HG02973 (cell line): ENCODE data around the gene PPP1R9A.
A peak's percentile ranks its signal among the peaks of the same experiment; 100 is the strongest.

Experiments
- ATAC-seq: cut with Tn5 transposase; IDR thresholded peaks from one replicate; pipeline ENCODE4 v1.9.1; 2021; ENCODE audit warnings: moderate library complexity; ENCODE audit not compliant: unreplicated experiment

PPP1R9A gene

GRCh38 chr7:95304990-95305389 is 397.6 kb downstream of the PPP1R9A start:
- no peak for ATAC-seq

GRCh38 chr7:95309951-95310350 is 402.6 kb downstream of the PPP1R9A start:
- ATAC-seq = no peak

- no peak for ATAC-seq
Observed at GRCh38 chr7:95311389-95311788, 404.0 kb downstream of the PPP1R9A start.

GRCh38 chr7:95312561-95312960 is 405.2 kb downstream of the PPP1R9A start:
- no peak for ATAC-seq

- peak; percentile 78 for ATAC-seq
Observed at GRCh38 chr7:95316588-95316987, 409.2 kb downstream of the PPP1R9A start.

GRCh38 chr7:95317546-95317945 is 410.2 kb downstream of the PPP1R9A start:
- ATAC-seq = no peak

- no peak for ATAC-seq
Observed at GRCh38 chr7:95317966-95318365, 410.6 kb downstream of the PPP1R9A start.

GRCh38 chr7:95318501-95319100 is 411.2 kb downstream of the PPP1R9A start:
- ATAC-seq = no peak

- ATAC-seq = no peak
Observed at GRCh38 chr7:95319570-95319969, 412.2 kb downstream of the PPP1R9A start.

GRCh38 chr7:95320651-95321050 is 413.3 kb downstream of the PPP1R9A start:
- no peak for ATAC-seq

GRCh38 chr7:95321720-95322119 is 414.3 kb downstream of the PPP1R9A start:
- ATAC-seq = no peak

GRCh38 chr7:95322396-95322795 is 415.0 kb downstream of the PPP1R9A start:
- no peak for ATAC-seq

GRCh38 chr7:95322854-95323253 is 415.5 kb downstream of the PPP1R9A start:
- ATAC-seq = no peak

GRCh38 chr7:95323410-95324129 is 416.2 kb downstream of the PPP1R9A start:
- ATAC-seq = no peak

GRCh38 chr7:95324431-95324830 is 417.0 kb downstream of the PPP1R9A start, which contains the start of gene PON1:
TSS of gene PON1 (minus strand) at chr7:95324532. CDS start at chr7:95324475, 57 bp downstream.
- ATAC-seq = no peak

GRCh38 chr7:95327356-95327755 is 420.0 kb downstream of the PPP1R9A start:
- ATAC-seq = no peak

GRCh38 chr7:95330204-95330960 is 423.0 kb downstream of the PPP1R9A start:
- peak; percentile 94 for ATAC-seq

GRCh38 chr7:95330961-95331337 is 423.6 kb downstream of the PPP1R9A start:
- ATAC-seq = peak; percentile 16

GRCh38 chr7:95334447-95334846 is 427.1 kb downstream of the PPP1R9A start:
- ATAC-seq = no peak

GRCh38 chr7:95335093-95335492 is 427.7 kb downstream of the PPP1R9A start:
- ATAC-seq = no peak

GRCh38 chr7:95338832-95339231 is 431.4 kb downstream of the PPP1R9A start:
- ATAC-seq = no peak

GRCh38 chr7:95340491-95340890 is 433.1 kb downstream of the PPP1R9A start:
- no peak for ATAC-seq
